ENCODE measurements around the gene HBG1. TPM values are rescaled to one million over a fixed set of nuclear protein-coding genes. Genes with fewer than 3 reads are reported as not detected.

Gene HBG1
- total and polyA plus RNA-seq, 2 of the 4 experiments (the other 2 are of a cell fraction): not detected

DNA sequence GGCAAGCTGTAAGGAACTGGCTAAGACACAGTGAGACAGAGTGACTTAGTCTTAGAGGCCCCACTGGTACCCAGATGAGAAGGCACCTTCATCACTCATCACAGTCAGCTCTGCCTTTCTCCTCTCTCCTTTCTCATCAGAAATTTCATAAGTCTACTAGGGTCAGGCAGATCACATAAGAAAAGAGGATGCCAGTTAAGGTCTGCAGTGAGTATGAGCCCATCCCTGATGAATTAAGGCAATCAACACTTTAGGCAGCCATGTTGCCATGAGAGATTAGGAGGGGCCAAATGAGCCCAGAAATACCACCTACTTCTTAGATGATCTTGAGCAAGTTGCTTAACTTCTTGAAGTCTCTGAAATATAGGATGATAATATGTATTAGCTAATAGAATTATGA is 31.9 kb upstream of the HBG1 start:
- ATAC-seq (ENCODE audit: low read depth): no peak
- H3K56ac ChIP-seq (ENCODE audit: extremely low read depth, insufficient read depth, low read length): peak overlapping the region; percentile 25
- no peak overlapping the region for H3K9ac ChIP-seq (ENCODE audit: low read depth, low read length)
- no peaks in the 10 kb centered on the region for H3K9me3 ChIP-seq (ENCODE audit: control insufficient read depth, insufficient read depth, low read length)
- H3K4me3 ChIP-seq (ENCODE audit: insufficient read depth, low read depth, low read length): no peak overlapping the region
- H3K27me3 ChIP-seq (ENCODE audit: control insufficient read depth, insufficient read depth, low read length): no peaks in the 10 kb centered on the region
- H3K79me1 ChIP-seq (ENCODE audit: low read depth in 1 of 2, low read length in 2 of 2): no peaks in the 10 kb centered on the region
- intact Hi-C loops (cut with micrococcal nuclease): no loop called here
- peak overlapping the region; percentile 99; the same call in 2 of the 3 replicates for H2BK15ac ChIP-seq (ENCODE audit: low read depth, low read length)
- POLR2A ChIA-PET (ENCODE audit: unreplicated experiment): no interaction called here
- H2BK5ac ChIP-seq (ENCODE audit: low read depth, low read length, poor library complexity, severe bottlenecking): peak overlapping the region; percentile 94
- H3K4me2 ChIP-seq (ENCODE audit: low read depth, low read length): no peak overlapping the region
- H4K5ac ChIP-seq (ENCODE audit: low read depth, low read length): peak overlapping the region; percentile 96
- BruUV-seq (replicated peaks): no TSS peak
- peak overlapping the region; percentile 85 for H3K27ac ChIP-seq (ENCODE audit: insufficient read depth, low read length)
- in situ Hi-C loops (cut with MboI; ENCODE audit: low sequenced_read_pairs): loop anchor here (10.0 kb wide), 1 partner anchor 83 kb away; no protein-coding TSS in a partner anchor
- H3K36me3 ChIP-seq (ENCODE audit: control insufficient read depth, insufficient read depth, low read length): no peaks in the 10 kb centered on the region
- TF ChIP-seq RFX5 (IDR thresholded peaks at IDR 0.05; ENCODE audit: low read depth, low read length): no peak
- no peak for TF ChIP-seq FOS (IDR thresholded peaks at IDR 0.05; ENCODE audit: low read depth, low read length)
- TF ChIP-seq RAD21 (IDR thresholded peaks at IDR 0.05; ENCODE audit: low read length): no peak
- no peak for TF ChIP-seq CHD1 (IDR thresholded peaks at IDR 0.05; ENCODE audit: low read depth, low read length)
- no peak for TF ChIP-seq BHLHE40 (IDR thresholded peaks at IDR 0.05; ENCODE audit: low read depth, low read length)
- TF ChIP-seq, protein P1, sequence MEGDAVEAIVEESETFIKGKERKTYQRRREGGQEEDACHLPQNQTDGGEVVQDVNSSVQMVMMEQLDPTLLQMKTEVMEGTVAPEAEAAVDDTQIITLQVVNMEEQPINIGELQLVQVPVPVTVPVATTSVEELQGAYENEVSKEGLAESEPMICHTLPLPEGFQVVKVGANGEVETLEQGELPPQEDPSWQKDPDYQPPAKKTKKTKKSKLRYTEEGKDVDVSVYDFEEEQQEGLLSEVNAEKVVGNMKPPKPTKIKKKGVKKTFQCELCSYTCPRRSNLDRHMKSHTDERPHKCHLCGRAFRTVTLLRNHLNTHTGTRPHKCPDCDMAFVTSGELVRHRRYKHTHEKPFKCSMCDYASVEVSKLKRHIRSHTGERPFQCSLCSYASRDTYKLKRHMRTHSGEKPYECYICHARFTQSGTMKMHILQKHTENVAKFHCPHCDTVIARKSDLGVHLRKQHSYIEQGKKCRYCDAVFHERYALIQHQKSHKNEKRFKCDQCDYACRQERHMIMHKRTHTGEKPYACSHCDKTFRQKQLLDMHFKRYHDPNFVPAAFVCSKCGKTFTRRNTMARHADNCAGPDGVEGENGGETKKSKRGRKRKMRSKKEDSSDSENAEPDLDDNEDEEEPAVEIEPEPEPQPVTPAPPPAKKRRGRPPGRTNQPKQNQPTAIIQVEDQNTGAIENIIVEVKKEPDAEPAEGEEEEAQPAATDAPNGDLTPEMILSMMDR (conservative IDR thresholded peaks at IDR 0.05; ENCODE audit: low read depth, low read length): no peak
- TF ChIP-seq MAZ (IDR thresholded peaks at IDR 0.05; ENCODE audit: borderline replicate concordance, low read depth, low read length): no peak
- TF ChIP-seq, protein P2, sequence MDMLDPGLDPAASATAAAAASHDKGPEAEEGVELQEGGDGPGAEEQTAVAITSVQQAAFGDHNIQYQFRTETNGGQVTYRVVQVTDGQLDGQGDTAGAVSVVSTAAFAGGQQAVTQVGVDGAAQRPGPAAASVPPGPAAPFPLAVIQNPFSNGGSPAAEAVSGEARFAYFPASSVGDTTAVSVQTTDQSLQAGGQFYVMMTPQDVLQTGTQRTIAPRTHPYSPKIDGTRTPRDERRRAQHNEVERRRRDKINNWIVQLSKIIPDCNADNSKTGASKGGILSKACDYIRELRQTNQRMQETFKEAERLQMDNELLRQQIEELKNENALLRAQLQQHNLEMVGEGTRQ (IDR thresholded peaks at IDR 0.05; ENCODE audit: low read depth, low read length): no peak
- no peak for TF ChIP-seq CEBPB (IDR thresholded peaks at IDR 0.05; ENCODE audit: low read depth, low read length)
- no peak for TF ChIP-seq SMC3 (IDR thresholded peaks at IDR 0.05; ENCODE audit: low read depth, low read length)
- TF ChIP-seq MXI1 (IDR thresholded peaks at IDR 0.05; ENCODE audit: borderline replicate concordance, low read depth, low read length): no peak
- dilution Hi-C loops (cut with HindIII; ENCODE audit: low sequenced_read_pairs, unreplicated experiment): no loop called here
- no peak overlapping the region for H2AFZ ChIP-seq (replicated peaks; ENCODE audit: low read length, poor library complexity)
- H4K8ac ChIP-seq (ENCODE audit: low read depth in 2 of 2, low read length in 2 of 2): peak overlapping the region; percentile 67 to 97
- CTCF ChIA-PET: interaction anchor here (1.0 to 1.3 kb wide), 3 partner anchors 9 to 74 kb away, joined by 3 read pairs; no protein-coding TSS in a partner anchor
- peak overlapping the region; percentile 91 for H3K14ac ChIP-seq (replicated peaks; ENCODE audit: low read depth, low read length)
- peaks cover 16% of the 10 kb centered on the region for H3K4me1 ChIP-seq (ENCODE audit: control insufficient read depth, insufficient read depth, low read length)
- peak overlapping the region; percentile 6 for H2AK9ac ChIP-seq (replicated peaks; ENCODE audit: low read depth, low read length, poor library complexity)
- H3K18ac ChIP-seq (ENCODE audit: low read depth, low read length): peak overlapping the region; percentile 97
- H2AK5ac ChIP-seq (ENCODE audit: low read depth, low read length): peak overlapping the region; percentile 72
- no peak for DNase-seq
- no peaks in the 10 kb centered on the region for H4K20me1 ChIP-seq (ENCODE audit: insufficient read depth, low read length)
- peak overlapping the region; percentile 47 for H3K23ac ChIP-seq (ENCODE audit: low read depth, low read length)
- peaks cover 7% of the 10 kb centered on the region; the same call in 1 of the 2 replicates for H3K9me1 ChIP-seq (ENCODE audit: insufficient read depth, low read length)
- H4K91ac ChIP-seq (ENCODE audit: insufficient read depth, low read depth, low read length): peak overlapping the region; percentile 96
- peak overlapping the region; percentile 98 for H2BK120ac ChIP-seq (ENCODE audit: low read depth, low read length)
- peak overlapping the region; percentile 99 for H2BK20ac ChIP-seq (ENCODE audit: low read depth, low read length)
- peak overlapping the region; percentile 82 for H3K4ac ChIP-seq (ENCODE audit: low read depth, low read length)
